Measurements from ENCODE around the gene NOM1.

DNA sequence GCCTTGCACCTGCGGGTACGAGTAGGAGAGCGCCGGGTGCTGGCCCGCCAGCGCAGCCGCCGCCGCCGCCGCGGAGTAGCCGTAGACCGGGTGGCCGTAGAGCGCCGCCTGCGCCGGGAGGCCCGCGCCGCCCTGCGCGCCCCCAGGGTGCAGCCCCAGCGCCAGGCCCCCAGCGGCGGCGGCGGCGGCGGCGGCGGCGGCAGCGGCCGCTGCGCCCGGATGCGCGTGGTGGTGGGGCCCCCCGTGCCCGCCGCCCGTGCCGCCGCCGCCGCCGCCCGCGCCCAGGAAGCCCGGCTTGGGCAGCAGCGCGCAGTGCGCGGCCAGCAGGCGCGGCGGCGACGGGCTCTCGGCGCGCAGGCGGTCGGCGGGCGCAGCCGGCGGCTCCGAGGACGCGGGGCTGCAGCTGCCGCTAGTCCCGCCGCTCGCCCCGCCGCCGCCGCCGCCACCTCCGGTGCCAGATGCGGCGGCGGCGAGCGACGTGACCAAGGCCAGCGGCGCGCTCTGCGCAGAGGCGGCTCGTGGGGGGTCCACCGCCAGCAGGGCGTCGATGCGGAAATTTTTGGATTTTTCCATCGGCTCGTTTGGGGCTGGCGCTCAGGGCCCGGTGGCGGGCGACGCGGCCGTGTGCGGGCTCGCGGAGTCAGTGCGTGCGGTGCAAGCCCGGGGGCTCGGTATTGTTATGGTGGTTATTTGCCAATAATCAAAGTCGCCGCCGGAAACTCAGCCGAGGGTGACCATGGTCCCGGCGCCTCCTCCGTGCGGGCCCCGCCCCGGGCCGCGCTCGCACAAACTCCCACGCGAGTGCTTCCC lies 60.5 kb downstream of the NOM1 start:
- TF ChIP-seq, protein P1, sequence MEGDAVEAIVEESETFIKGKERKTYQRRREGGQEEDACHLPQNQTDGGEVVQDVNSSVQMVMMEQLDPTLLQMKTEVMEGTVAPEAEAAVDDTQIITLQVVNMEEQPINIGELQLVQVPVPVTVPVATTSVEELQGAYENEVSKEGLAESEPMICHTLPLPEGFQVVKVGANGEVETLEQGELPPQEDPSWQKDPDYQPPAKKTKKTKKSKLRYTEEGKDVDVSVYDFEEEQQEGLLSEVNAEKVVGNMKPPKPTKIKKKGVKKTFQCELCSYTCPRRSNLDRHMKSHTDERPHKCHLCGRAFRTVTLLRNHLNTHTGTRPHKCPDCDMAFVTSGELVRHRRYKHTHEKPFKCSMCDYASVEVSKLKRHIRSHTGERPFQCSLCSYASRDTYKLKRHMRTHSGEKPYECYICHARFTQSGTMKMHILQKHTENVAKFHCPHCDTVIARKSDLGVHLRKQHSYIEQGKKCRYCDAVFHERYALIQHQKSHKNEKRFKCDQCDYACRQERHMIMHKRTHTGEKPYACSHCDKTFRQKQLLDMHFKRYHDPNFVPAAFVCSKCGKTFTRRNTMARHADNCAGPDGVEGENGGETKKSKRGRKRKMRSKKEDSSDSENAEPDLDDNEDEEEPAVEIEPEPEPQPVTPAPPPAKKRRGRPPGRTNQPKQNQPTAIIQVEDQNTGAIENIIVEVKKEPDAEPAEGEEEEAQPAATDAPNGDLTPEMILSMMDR (IDR thresholded peaks at IDR 0.05; ENCODE audit: insufficient read depth, low read length): no peak
- no peak for TF ChIP-seq POLR2AphosphoS5 (IDR thresholded peaks at IDR 0.05; ENCODE audit: low read depth)
